OCI-LY7 (cell line): Measurements from ENCODE around the gene NLRP3. TPM values are rescaled to one million over a fixed set of nuclear protein-coding genes. Genes with fewer than 3 reads are reported as not detected.

Experiments
- BruUV-seq: library from RNA; stranded (reverse); fragments of 400-500 nt; replicated peaks from 2 replicates; lab custom pipeline; 2021; lab: Mats Ljungman, UMichigan
- CTCF ChIA-PET: fragments of 300-600 bp; sonication (Branson Sonifier 250); formaldehyde crosslinking; loops from one replicate; lab custom pipeline; 2022; ENCODE audit warnings: antibody characterized with exemption; ENCODE audit not compliant: unreplicated experiment; lab: Charles Lee
- POLR2A ChIA-PET: fragments of 300-600 bp; sonication (Branson Sonifier 250); formaldehyde crosslinking; loops from one replicate; lab custom pipeline; 2022; ENCODE audit warnings: antibody characterized with exemption; lab: Charles Lee
- DNase-seq: peaks from one replicate; pipeline ENCODE4 v3.0.0-alpha.2; 2015; ENCODE audit warnings: low spot score
- H2AFZ ChIP-seq: fragments of 200-600 bp; sonication (generic), shearing (Covaris generic); 2 replicates; pipeline ENCODE4 v1.6.1; 2014; ENCODE audit warnings: mild to moderate bottlenecking, antibody characterized with exemption, low read length, moderate library complexity
- H3K27ac ChIP-seq: fragments of 200-600 bp; sonication (generic); 2 replicates; pipeline ENCODE4 v1.5.1; 2014; ENCODE audit warnings: mixed run types, low read depth, mild to moderate bottlenecking, moderate library complexity, low read length, inconsistent platforms; ENCODE audit not compliant: poor library complexity, severe bottlenecking
- H3K36me3 ChIP-seq: fragments of 200-600 bp; sonication (generic); 2 replicates; pipeline ENCODE4 v1.6.1; 2014; ENCODE audit warnings: mild to moderate bottlenecking, antibody characterized with exemption, low read length, moderate library complexity, mixed read lengths; ENCODE audit not compliant: insufficient read depth
- H3K4me1 ChIP-seq: fragments of 200-600 bp; sonication (generic); 2 replicates; pipeline ENCODE4 v1.5.1; 2014; ENCODE audit warnings: mild to moderate bottlenecking, low read length; ENCODE audit not compliant: insufficient read depth, poor library complexity, severe bottlenecking
- H3K4me2 ChIP-seq: fragments of 200-600 bp; sonication (generic); 2 replicates; pipeline ENCODE4 v1.6.1; 2014; ENCODE audit warnings: mild to moderate bottlenecking, low read length
- H3K4me3 ChIP-seq: fragments of 200-600 bp; sonication (generic); 2 replicates; pipeline ENCODE4 v1.5.1; 2014; ENCODE audit warnings: mild to moderate bottlenecking, low read depth, low read length; ENCODE audit not compliant: poor library complexity, severe bottlenecking
- H3K79me2 ChIP-seq: fragments of 200-600 bp; sonication (generic); 2 replicates; pipeline ENCODE4 v1.6.1; 2016; ENCODE audit warnings: low read depth, mild to moderate bottlenecking, low read length, moderate library complexity, mixed read lengths; ENCODE audit not compliant: insufficient read depth
- H3K9me2 ChIP-seq: fragments of 200-600 bp; sonication (generic); 2 replicates; pipeline ENCODE4 v1.6.1; 2016; ENCODE audit warnings: mild to moderate bottlenecking, low read length, mixed read lengths; ENCODE audit not compliant: insufficient read depth
- H3K9me3 ChIP-seq: fragments of 200-600 bp; sonication (generic); 2 replicates; pipeline ENCODE4 v1.6.1; 2014; ENCODE audit warnings: mild to moderate bottlenecking, mixed run types, low read length, mixed read lengths
- H4K20me1 ChIP-seq: fragments of 200-600 bp; sonication (generic); 2 replicates; pipeline ENCODE4 v1.6.1; 2014; ENCODE audit warnings: mild to moderate bottlenecking, antibody characterized with exemption, low read length, moderate library complexity, mixed read lengths; ENCODE audit not compliant: insufficient read depth
- CTCF ChIP-seq: fragments of 200-600 bp; sonication (generic); conservative IDR thresholded peaks from 2 replicates; pipeline ENCODE4 v1.5.1; 2014; ENCODE audit warnings: mild to moderate bottlenecking, antibody characterized with exemption, low read length, moderate library complexity, mixed read lengths
- EZH2phosphoT487 ChIP-seq: fragments of 200-600 bp; sonication (generic); IDR thresholded peaks from 2 replicates; pipeline ENCODE4 v1.6.1; 2018; ENCODE audit warnings: low read depth, borderline replicate concordance, mild to moderate bottlenecking, mixed run types, antibody characterized with exemption, low read length, moderate library complexity, mixed read lengths
- intact Hi-C: fragments of 100-400 bp; cut with micrococcal nuclease; formaldehyde crosslinking; loops from one replicate; pipeline ENCODE4 v1.10.0; 2022; ENCODE audit not compliant: unreplicated experiment
- total RNA-seq, 2 experiments: library from RNA; depleted of rRNA in 1 of 2; stranded (reverse); fragments of >200 nt in 1 of 2; shearing (Covaris generic) in 1 of 2; gene quantifications; 2 replicates each; pipeline ENCODE4 v1.2.3, GENCODE V29; 2014 to 2022

NLRP3 gene
- total RNA-seq, 2 experiments from 2014 or later: not detected

GRCh38 chr1:247387096-247387495 lies 28.9 kb upstream of the NLRP3 start:
- POLR2A ChIA-PET: interaction anchor here (0.5 kb wide), 1 partner anchor 11 kb away, joined by 4 read pairs; no protein-coding TSS in a partner anchor
- Histone ChIP-seq H4K20me1 (no peaks in the 10 kb centered on the region), H3K4me1 (peaks cover 12% of the 10 kb centered on the region), H3K4me2 (no peak overlapping the region), H3K9me3 (no peaks in the 10 kb centered on the region), H2AFZ (no peak overlapping the region), H3K27ac (no peak overlapping the region), H3K79me2 (no peaks in the 10 kb centered on the region), H3K36me3 (no peaks in the 10 kb centered on the region), H3K4me3 (no peak overlapping the region), H3K9me2 (no peaks in the 10 kb centered on the region)
- CTCF ChIA-PET: no interaction called here
- BruUV-seq: no TSS peak
- no peak for TF ChIP-seq EZH2phosphoT487
- no peak for TF ChIP-seq CTCF
- no peak for DNase-seq
- intact Hi-C loops: no loop called here

GRCh38 chr1:247387565-247387964 lies 28.4 kb upstream of the NLRP3 start:
- H3K4me1 ChIP-seq: peaks cover 12% of the 10 kb centered on the region
- DNase-seq: no peak
- intact Hi-C loops: no loop called here
- TF ChIP-seq CTCF (no peak), EZH2phosphoT487 (no peak)
- no peak overlapping the region for H3K4me2 ChIP-seq
- H3K4me3 ChIP-seq: no peak overlapping the region
- H3K79me2 ChIP-seq: no peaks in the 10 kb centered on the region
- H3K27ac ChIP-seq: no peak overlapping the region
- no peaks in the 10 kb centered on the region for H3K36me3 ChIP-seq
- no peaks in the 10 kb centered on the region for H3K9me2 ChIP-seq
- BruUV-seq: no TSS peak
- H3K9me3 ChIP-seq: no peaks in the 10 kb centered on the region
- CTCF ChIA-PET: no interaction called here
- POLR2A ChIA-PET: interaction anchor here (0.5 kb wide), 1 partner anchor 12 kb away, joined by 4 read pairs; no protein-coding TSS in a partner anchor
- no peak overlapping the region for H2AFZ ChIP-seq
- H4K20me1 ChIP-seq: no peaks in the 10 kb centered on the region

GRCh38 chr1:247390116-247390791 lies 25.7 kb upstream of the NLRP3 start:
- ChIA-PET CTCF (interaction anchor here (1.0 kb wide), 1 partner anchor 9 kb away, joined by 4 read pairs; no protein-coding TSS in a partner anchor), POLR2A (interaction anchor here (0.6 to 1.3 kb wide), 6 partner anchors 9 to 265 kb away, joined by 3 to 5 read pairs (median 4); no protein-coding TSS in a partner anchor)
- intact Hi-C loops: loop anchor here (1.0 kb wide), 2 partner anchors 97 to 186 kb away; no protein-coding TSS in a partner anchor
- peak overlapping the region; percentile 52; the same call in 1 of the 2 replicates for H2AFZ ChIP-seq
- peak; percentile 96 for TF ChIP-seq CTCF
- TF ChIP-seq EZH2phosphoT487: no peak
- no peaks in the 10 kb centered on the region for H4K20me1 ChIP-seq
- peaks cover 12% of the 10 kb centered on the region for H3K4me1 ChIP-seq
- no peak overlapping the region for H3K27ac ChIP-seq
- peak; percentile 86 for DNase-seq
- H3K9me2 ChIP-seq: no peaks in the 10 kb centered on the region
- H3K79me2 ChIP-seq: no peaks in the 10 kb centered on the region
- no peak overlapping the region for H3K4me3 ChIP-seq
- H3K36me3 ChIP-seq: no peaks in the 10 kb centered on the region
- H3K9me3 ChIP-seq: no peaks in the 10 kb centered on the region
- H3K4me2 ChIP-seq: peak overlapping the region; percentile 39
- BruUV-seq: no TSS peak
